HCT116 (cell line): ENCODE measurements around the gene NPR3. TPM values are rescaled to one million over a fixed set of nuclear protein-coding genes. Genes with fewer than 3 reads are reported as not detected.

Experiments
- ATAC-seq: fragments of 200-7000 bp; cut with Tn5 transposase; 2 replicates; pipeline ENCODE4 v1.9.1; 2020; ENCODE audit warnings: mild to moderate bottlenecking, moderate library complexity
- BruUV-seq: library from RNA; stranded (reverse); fragments of 400-500 nt; replicated peaks from 2 replicates; lab custom pipeline; 2021; lab: Mats Ljungman, UMichigan
- CTCF ChIA-PET: fragments of 300-600 bp; sonication (Branson Sonifier 250); formaldehyde crosslinking; loops from one replicate; lab custom pipeline; 2021; ENCODE audit warnings: antibody characterized with exemption; lab: Charles Lee
- POLR2A ChIA-PET: fragments of 300-600, 350-600 bp; sonication (Branson Sonifier 250); formaldehyde crosslinking; loops from one replicate; lab custom pipeline; 2021; ENCODE audit warnings: antibody characterized with exemption; lab: Charles Lee
- RAD21 ChIA-PET, 2 experiments: fragments of 300-600 bp; sonication (Branson Sonifier 250); formaldehyde crosslinking; loops; one replicate each; lab custom pipeline; 2023; ENCODE audit warnings: low total read pairs in 2 of 2; ENCODE audit not compliant: uncharacterized antibody in 2 of 2, unreplicated experiment in 2 of 2, low non-redundant PET in 1 of 2; lab: Charles Lee
- DNase-seq: peaks from one replicate; pipeline ENCODE4 v3.0.0-alpha.2; 2010; ENCODE audit warnings: low read depth, low spot score
- H2AFZ ChIP-seq: fragments of 200-600 bp; shearing (Covaris generic), sonication (generic); 2 replicates; pipeline ENCODE4 v1.6.1; 2017; ENCODE audit warnings: low read depth, mixed run types, mixed read lengths, antibody characterized with exemption, low read length; ENCODE audit not compliant: poor library complexity, severe bottlenecking
- H3K27ac ChIP-seq: 2 replicates; pipeline ENCODE4 v1.5.1; 2012; ENCODE audit warnings: low read depth, low read length
- H3K27me3 ChIP-seq: fragments of 200-600 bp; sonication (generic); 2 replicates; pipeline ENCODE4 v1.6.1; 2016; ENCODE audit warnings: mixed run types, low read length, mixed read lengths; ENCODE audit not compliant: insufficient read depth
- H3K36me3 ChIP-seq, 2 experiments: fragments of 200-500 bp in 1 of 2; fragments of 200-600 bp in 1 of 2; sonication (Bioruptor generic) in 1 of 2; sonication (generic) in 1 of 2; 2 replicates each; pipeline versions ENCODE4 v1.5.1 to v1.6.1; 2014 to 2016; ENCODE audit warnings: low read length in 2 of 2, inconsistent platforms in 1 of 2, mixed read lengths in 1 of 2, mixed run types in 1 of 2; ENCODE audit not compliant: insufficient read depth in 2 of 2, control insufficient read depth in 1 of 2
- H3K4me1 ChIP-seq, 2 experiments: fragments of 200-600 bp in 1 of 2; sonication (generic) in 1 of 2; 2 replicates each; pipeline versions ENCODE4 v1.5.1 to v1.6.1; 2012 to 2017; ENCODE audit warnings: low read length in 2 of 2, inconsistent platforms in 1 of 2, mild to moderate bottlenecking in 1 of 2, mixed read lengths in 1 of 2, mixed run types in 1 of 2, moderate library complexity in 1 of 2; ENCODE audit not compliant: insufficient read depth in 2 of 2, control insufficient read depth in 1 of 2
- H3K4me2 ChIP-seq: fragments of 200-600 bp; sonication (generic); 2 replicates; pipeline ENCODE4 v1.6.1; 2017; ENCODE audit warnings: mixed run types, low read length, mixed read lengths
- H3K4me3 ChIP-seq, 2 experiments: fragments of 200-600 bp in 1 of 2; sonication (generic) in 1 of 2; replicated peaks in 1 of 2; 2 replicates each; pipeline ENCODE4 v1.5.1; 2011 to 2016; ENCODE audit warnings: low read length in 2 of 2, control low read depth in 1 of 2, low read depth in 1 of 2, mild to moderate bottlenecking in 1 of 2, mixed read lengths in 1 of 2, mixed run types in 1 of 2
- H3K79me2 ChIP-seq: fragments of 200-600 bp; sonication (generic); 2 replicates; pipeline ENCODE4 v1.6.1; 2017; ENCODE audit warnings: mild to moderate bottlenecking, mixed run types, low read length, moderate library complexity, mixed read lengths; ENCODE audit not compliant: insufficient read depth
- H3K9ac ChIP-seq: fragments of 200-600 bp; sonication (generic); 2 replicates; pipeline ENCODE4 v1.6.1; 2016; ENCODE audit warnings: low read length, mixed read lengths
- H3K9me2 ChIP-seq: fragments of 200-600 bp; sonication (generic), shearing (Covaris generic); 2 replicates; pipeline ENCODE4 v1.6.1; 2017; ENCODE audit warnings: mixed run types, mild to moderate bottlenecking, moderate library complexity; ENCODE audit not compliant: insufficient read depth
- H3K9me3 ChIP-seq, 2 experiments: fragments of 200-500 bp in 1 of 2; fragments of 200-600 bp in 1 of 2; sonication (Bioruptor generic) in 1 of 2; sonication (generic) in 1 of 2; 2 replicates each; pipeline ENCODE4 v1.6.1; 2014 to 2017; ENCODE audit warnings: low read length in 2 of 2, mixed read lengths in 2 of 2, inconsistent platforms in 1 of 2, low read depth in 1 of 2, mild to moderate bottlenecking in 1 of 2, mixed run types in 1 of 2, moderate library complexity in 1 of 2; ENCODE audit not compliant: control insufficient read depth in 1 of 2, insufficient read depth in 1 of 2
- H4K20me1 ChIP-seq: fragments of 200-600 bp; sonication (generic), shearing (Covaris generic); 2 replicates; pipeline ENCODE4 v1.6.1; 2017; ENCODE audit warnings: mixed run types, mild to moderate bottlenecking, moderate library complexity; ENCODE audit not compliant: insufficient read depth
- ATF3 ChIP-seq: IDR thresholded peaks from 2 replicates; pipeline ENCODE4 v1.6.1; 2012
- CBX3 ChIP-seq: IDR thresholded peaks from 2 replicates; pipeline ENCODE4 v1.6.1; 2012; ENCODE audit warnings: low read depth
- CEBPB ChIP-seq: IDR thresholded peaks from 2 replicates; pipeline ENCODE4 v1.6.1; 2012; ENCODE audit warnings: low read depth
- EGR1 ChIP-seq: IDR thresholded peaks from 2 replicates; pipeline ENCODE4 v1.6.1; 2012; ENCODE audit warnings: low read depth
- ELF1 ChIP-seq: IDR thresholded peaks from 2 replicates; pipeline ENCODE4 v1.6.1; 2012; ENCODE audit warnings: low read depth, borderline replicate concordance
- EZH2 ChIP-seq: fragments of 200-600 bp; sonication (generic); IDR thresholded peaks from 2 replicates; pipeline ENCODE4 v1.6.1; 2017; ENCODE audit warnings: antibody characterized with exemption, mixed run types
- FOSL1 ChIP-seq: IDR thresholded peaks from 2 replicates; pipeline ENCODE4 v1.6.1; 2012; ENCODE audit warnings: low read depth
- POLR2A ChIP-seq: IDR thresholded peaks from 2 replicates; pipeline ENCODE4 v1.7.0; 2011; ENCODE audit warnings: borderline replicate concordance; ENCODE audit not compliant: insufficient read depth, insufficient read length; ENCODE audit errors: extremely low read depth
- POLR2AphosphoS5 ChIP-seq: IDR thresholded peaks from 2 replicates; pipeline ENCODE4 v1.6.1; 2011; ENCODE audit warnings: mild to moderate bottlenecking, low read depth, low read length, moderate library complexity
- RAD21 ChIP-seq: IDR thresholded peaks from 2 replicates; pipeline ENCODE4 v1.6.1; 2012; ENCODE audit warnings: low read depth, mild to moderate bottlenecking
- REST ChIP-seq: IDR thresholded peaks from 2 replicates; pipeline ENCODE4 v1.6.1; 2012; ENCODE audit warnings: low read depth
- SIN3A ChIP-seq: IDR thresholded peaks from 2 replicates; pipeline ENCODE4 v1.6.1; 2012; ENCODE audit warnings: low read depth
- SP1 ChIP-seq: IDR thresholded peaks from 2 replicates; pipeline ENCODE4 v1.6.1; 2012; ENCODE audit warnings: low read depth
- SRF ChIP-seq: IDR thresholded peaks from 2 replicates; pipeline ENCODE4 v1.6.1; 2012; ENCODE audit warnings: low read depth
- TCF7L2 ChIP-seq: IDR thresholded peaks from 2 replicates; pipeline ENCODE4 v1.7.0; 2011; ENCODE audit warnings: borderline replicate concordance, inconsistent platforms; ENCODE audit not compliant: insufficient read depth, insufficient read length; ENCODE audit errors: extremely low read depth
- YY1 ChIP-seq: IDR thresholded peaks from 2 replicates; pipeline ENCODE4 v1.6.1; 2011; ENCODE audit warnings: low read length, low read depth, moderate library complexity, mild to moderate bottlenecking; ENCODE audit not compliant: insufficient replicate concordance; ENCODE audit errors: extremely low read depth
- ZNF274 ChIP-seq: fragments of 200-500 bp; sonication (Bioruptor generic); IDR thresholded peaks from 2 replicates; pipeline ENCODE4 v1.6.1; 2014; ENCODE audit warnings: mild to moderate bottlenecking, low read depth, low read length, inconsistent platforms
- intact Hi-C: fragments of 100-400 bp; cut with micrococcal nuclease; formaldehyde crosslinking; loops from 2 replicates; pipeline ENCODE4 v1.10.0; 2022
- total RNA-seq: library from RNA; stranded (reverse); gene quantifications from one replicate; pipeline ENCODE4 v1.2.1, GENCODE V29; 2021; ENCODE audit not compliant: unreplicated experiment
- TF ChIP-seq, protein P1 (sequence below): IDR thresholded peaks from 2 replicates; pipeline ENCODE4 v1.6.1; 2012

The NPR3 gene
- total RNA-seq, 1 experiment from 2014 or later, result 0.39 TPM

- BruUV-seq, result no TSS peak
- no peak for DNase-seq
- TF ChIP-seq TCF7L2 (no peak), YY1 (no peak)
- no peaks in the 10 kb centered on the region for H3K9me3 ChIP-seq
- no peak overlapping the region for H3K27ac ChIP-seq
- intact Hi-C loops, result no loop called here
- H4K20me1 ChIP-seq, result no peaks in the 10 kb centered on the region
- no peak for ATAC-seq
- ChIA-PET CTCF (no interaction called here), POLR2A (no interaction called here), RAD21 (no interaction called here)
- no peaks in the 10 kb centered on the region for H3K9me2 ChIP-seq
- no peak overlapping the region for H3K4me3 ChIP-seq
- H3K27me3 ChIP-seq, result no peaks in the 10 kb centered on the region
- no peak overlapping the region for H2AFZ ChIP-seq
- no peaks in the 10 kb centered on the region for H3K36me3 ChIP-seq
- no peaks in the 10 kb centered on the region for H3K4me1 ChIP-seq
- no peaks in the 10 kb centered on the region for H3K79me2 ChIP-seq
- H3K9ac ChIP-seq, result no peak overlapping the region
- no peak overlapping the region for H3K4me2 ChIP-seq
Measured at GRCh38 chr5:32745317-32745716, 34.2 kb downstream of the NPR3 start.

DNA sequence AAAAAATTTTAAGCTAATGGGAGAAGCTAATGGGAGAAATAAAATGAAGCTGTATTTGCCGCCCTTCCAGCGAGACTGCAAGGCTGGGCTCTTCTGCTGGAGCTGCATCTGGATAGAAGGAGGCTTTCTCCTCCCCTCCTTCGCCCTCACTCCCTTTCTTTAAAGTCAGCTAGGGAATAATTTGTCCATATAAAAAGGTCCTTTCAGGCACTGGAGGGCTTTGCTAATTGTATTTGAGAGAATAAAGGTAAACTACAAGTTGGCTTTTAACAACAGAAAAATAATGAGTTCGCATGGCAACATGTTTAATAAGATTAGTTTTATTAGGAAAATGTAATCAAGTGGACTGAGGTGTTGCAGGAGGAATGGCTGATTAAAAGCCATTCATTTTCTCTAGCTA is 41.3 kb downstream of the NPR3 start:
- RAD21 ChIA-PET, result no interaction called here
- no TSS peak for BruUV-seq

More for the DNA sequence above, 41.3 kb downstream of the NPR3 start:
- Histone ChIP-seq H3K79me2 (no peaks in the 10 kb centered on the region), H3K9ac (no peak overlapping the region), H3K27ac (no peak overlapping the region), H3K4me2 (no peak overlapping the region), H3K4me1 (no peaks in the 10 kb centered on the region), H2AFZ (no peak overlapping the region), H3K9me3 (no peaks in the 10 kb centered on the region), H3K9me2 (no peaks in the 10 kb centered on the region), H3K27me3 (no peaks in the 10 kb centered on the region), H3K4me3 (no peak overlapping the region), H3K36me3 (no peaks in the 10 kb centered on the region), H4K20me1 (no peaks in the 10 kb centered on the region)
- DNase-seq (no peak), ATAC-seq (no peak)
- intact Hi-C loops, result no loop called here
- CTCF ChIA-PET, result no interaction called here
- POLR2A ChIA-PET, result no interaction called here
- TF ChIP-seq SP1 (no peak), TCF7L2 (no peak), FOSL1 (no peak), POLR2A (no peak), SRF (no peak), ATF3 (no peak), REST (no peak), RAD21 (no peak), SIN3A (no peak), YY1 (no peak), EZH2 (no peak), ZNF274 (no peak), EGR1 (no peak), CBX3 (no peak), ELF1 (no peak), POLR2AphosphoS5 (no peak), CEBPB (no peak)
- TF ChIP-seq, protein P1, sequence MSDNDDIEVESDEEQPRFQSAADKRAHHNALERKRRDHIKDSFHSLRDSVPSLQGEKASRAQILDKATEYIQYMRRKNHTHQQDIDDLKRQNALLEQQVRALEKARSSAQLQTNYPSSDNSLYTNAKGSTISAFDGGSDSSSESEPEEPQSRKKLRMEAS, result no peak
